ENCODE data around the gene DIRAS2.

The DIRAS2 gene

GRCh38 chr9:90580576-90580975 lies 62.0 kb downstream of the DIRAS2 start:
- Histone ChIP-seq H3K36me3 (replicated peaks) (no peaks in the 10 kb centered on the region), H3K4me3 (ENCODE audit: low read depth, low read length) (no peak overlapping the region), H3K27ac (no peak overlapping the region), H3K27me3 (replicated peaks) (no peaks in the 10 kb centered on the region)
- no peak for DNase-seq
- TF ChIP-seq CTCF (IDR thresholded peaks at IDR 0.05; ENCODE audit: low read depth, low read length, missing control alignments), result no peak
- in situ Hi-C loops (cut with HindIII; ENCODE audit: low pct_ligation_motif_present, low sequenced_read_pairs), result no loop called here

- no peaks in the 10 kb centered on the region for H3K36me3 ChIP-seq (replicated peaks)
- in situ Hi-C loops (cut with HindIII; ENCODE audit: low pct_ligation_motif_present, low sequenced_read_pairs), result no loop called here
- TF ChIP-seq CTCF (IDR thresholded peaks at IDR 0.05; ENCODE audit: low read depth, low read length, missing control alignments), result no peak
- DNase-seq, result no peak
- no peaks in the 10 kb centered on the region for H3K27me3 ChIP-seq (replicated peaks)
- no peak overlapping the region for H3K4me3 ChIP-seq (ENCODE audit: low read depth, low read length)
- no peak overlapping the region for H3K27ac ChIP-seq
Measured at GRCh38 chr9:90579181-90579580, 63.4 kb downstream of the DIRAS2 start.

- Histone ChIP-seq H3K36me3 (replicated peaks) (no peaks in the 10 kb centered on the region), H3K27ac (no peak overlapping the region), H3K27me3 (replicated peaks) (no peaks in the 10 kb centered on the region), H3K4me3 (ENCODE audit: low read depth, low read length) (no peak overlapping the region)
- no peak for TF ChIP-seq CTCF (IDR thresholded peaks at IDR 0.05; ENCODE audit: low read depth, low read length, missing control alignments)
- in situ Hi-C loops (cut with HindIII; ENCODE audit: low pct_ligation_motif_present, low sequenced_read_pairs), result no loop called here
- DNase-seq, result no peak
Measured at GRCh38 chr9:90578126-90578815, 64.4 kb downstream of the DIRAS2 start.

- H3K4me3 ChIP-seq (ENCODE audit: low read depth, low read length), result no peak overlapping the region
- DNase-seq, result no peak
- no peak for TF ChIP-seq CTCF (IDR thresholded peaks at IDR 0.05; ENCODE audit: low read depth, low read length, missing control alignments)
- H3K27ac ChIP-seq, result no peak overlapping the region
- in situ Hi-C loops (cut with HindIII; ENCODE audit: low pct_ligation_motif_present, low sequenced_read_pairs), result no loop called here
- no peaks in the 10 kb centered on the region for H3K27me3 ChIP-seq (replicated peaks)
- no peaks in the 10 kb centered on the region for H3K36me3 ChIP-seq (replicated peaks)
Measured at GRCh38 chr9:90569511-90569910, 73.1 kb downstream of the DIRAS2 start.

- Histone ChIP-seq H3K36me3 (replicated peaks) (no peaks in the 10 kb centered on the region), H3K27ac (no peak overlapping the region), H3K27me3 (replicated peaks) (no peaks in the 10 kb centered on the region), H3K4me3 (ENCODE audit: low read depth, low read length) (no peak overlapping the region)
- no peak for DNase-seq
- TF ChIP-seq CTCF (IDR thresholded peaks at IDR 0.05; ENCODE audit: low read depth, low read length, missing control alignments), result no peak
- in situ Hi-C loops (cut with HindIII; ENCODE audit: low pct_ligation_motif_present, low sequenced_read_pairs), result no loop called here
Measured at GRCh38 chr9:90568667-90569066, 74.0 kb downstream of the DIRAS2 start.

GRCh38 chr9:90562229-90562628 lies 80.4 kb downstream of the DIRAS2 start:
- H3K4me3 ChIP-seq (ENCODE audit: low read depth, low read length), result no peak overlapping the region
- no peaks in the 10 kb centered on the region for H3K27me3 ChIP-seq (replicated peaks)
- in situ Hi-C loops (cut with HindIII; ENCODE audit: low pct_ligation_motif_present, low sequenced_read_pairs), result no loop called here
- no peaks in the 10 kb centered on the region for H3K36me3 ChIP-seq (replicated peaks)
- no peak overlapping the region for H3K27ac ChIP-seq
- no peak for DNase-seq
- TF ChIP-seq CTCF (IDR thresholded peaks at IDR 0.05; ENCODE audit: low read depth, low read length, missing control alignments), result no peak

Data from brain microvascular endothelial cell (primary cell).